Chondrocyte (in vitro differentiated cells): ENCODE data around the gene CCDC88A. TPM values are rescaled to one million over a fixed set of nuclear protein-coding genes. Genes with fewer than 3 reads are reported as not detected.
"Not testable (repeated sequence)": the region's sequence is repeated elsewhere in the genome, so short reads cannot be mapped to it uniquely, and the experiment has no call there.

Experiments used
- DNase-seq: peaks from one replicate; pipeline ENCODE4 v3.0.0; 2021; ENCODE audit warnings: mixed read lengths, low spot score
- H3K27ac Mint-ChIP-seq: one replicate; pipeline ENCODE4 v1.8.0; 2021; ENCODE audit warnings: mild to moderate bottlenecking, moderate library complexity, mixed read lengths; ENCODE audit not compliant: unreplicated experiment
- H3K27me3 Mint-ChIP-seq: 2 replicates; pipeline ENCODE4 v1.8.0; 2021; ENCODE audit warnings: low read depth, mixed read lengths
- H3K36me3 Mint-ChIP-seq: 2 replicates; pipeline ENCODE4 v1.8.0; 2021; ENCODE audit warnings: low read depth, mixed read lengths
- H3K4me1 Mint-ChIP-seq: 2 replicates; pipeline ENCODE4 v1.8.0; 2021; ENCODE audit warnings: low read depth, mild to moderate bottlenecking, mixed read lengths
- H3K4me3 Mint-ChIP-seq: one replicate; pipeline ENCODE4 v1.8.0; 2021; ENCODE audit warnings: mild to moderate bottlenecking, moderate library complexity, mixed read lengths; ENCODE audit not compliant: unreplicated experiment
- H3K9me3 Mint-ChIP-seq: 2 replicates; pipeline ENCODE4 v1.8.0; 2021; ENCODE audit warnings: low read depth, mixed read lengths
- total RNA-seq: library from RNA; stranded (reverse); gene quantifications from 3 replicates; pipeline ENCODE4 v1.2.1, GENCODE V29; 2021
- TF ChIP-seq, protein P1 (sequence below): fragments of 200-600 bp; sonication (generic); IDR thresholded peaks from 2 replicates; pipeline ENCODE4 v1.5.0; 2021; ENCODE audit warnings: antibody characterized with exemption, mild to moderate bottlenecking, moderate library complexity

CCDC88A gene
- total RNA-seq, 1 donor from 2014 or later, result 52.1 TPM

DNA sequence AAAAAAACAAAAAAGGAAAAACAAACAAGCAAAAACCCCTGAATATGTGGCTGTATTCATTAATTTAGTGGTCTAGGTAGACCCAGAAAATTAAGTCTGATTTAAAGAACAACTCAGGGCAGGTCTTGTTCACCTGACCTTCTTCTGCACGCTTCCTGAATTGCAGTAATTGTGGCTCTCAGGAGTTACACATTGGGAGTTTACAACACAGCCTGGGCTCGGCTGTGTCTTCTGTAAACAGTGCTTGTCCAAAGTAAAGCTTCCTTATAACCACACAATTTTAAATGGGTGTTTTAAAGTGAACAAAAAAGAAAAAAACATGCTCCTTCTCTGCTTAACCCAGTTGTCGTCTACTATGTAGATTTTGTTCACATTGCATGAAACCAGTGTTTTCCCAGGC, 142.3 kb downstream of the CCDC88A start:
- H3K9me3 Mint-ChIP-seq, result no peaks in the 10 kb centered on the region
- H3K4me3 Mint-ChIP-seq, result no peak overlapping the region
- peaks cover 5% of the 10 kb centered on the region for H3K27me3 Mint-ChIP-seq
- H3K27ac Mint-ChIP-seq, result no peak overlapping the region
- no peak for DNase-seq
- H3K4me1 Mint-ChIP-seq, result peaks cover 4% of the 10 kb centered on the region
- TF ChIP-seq, protein P1, sequence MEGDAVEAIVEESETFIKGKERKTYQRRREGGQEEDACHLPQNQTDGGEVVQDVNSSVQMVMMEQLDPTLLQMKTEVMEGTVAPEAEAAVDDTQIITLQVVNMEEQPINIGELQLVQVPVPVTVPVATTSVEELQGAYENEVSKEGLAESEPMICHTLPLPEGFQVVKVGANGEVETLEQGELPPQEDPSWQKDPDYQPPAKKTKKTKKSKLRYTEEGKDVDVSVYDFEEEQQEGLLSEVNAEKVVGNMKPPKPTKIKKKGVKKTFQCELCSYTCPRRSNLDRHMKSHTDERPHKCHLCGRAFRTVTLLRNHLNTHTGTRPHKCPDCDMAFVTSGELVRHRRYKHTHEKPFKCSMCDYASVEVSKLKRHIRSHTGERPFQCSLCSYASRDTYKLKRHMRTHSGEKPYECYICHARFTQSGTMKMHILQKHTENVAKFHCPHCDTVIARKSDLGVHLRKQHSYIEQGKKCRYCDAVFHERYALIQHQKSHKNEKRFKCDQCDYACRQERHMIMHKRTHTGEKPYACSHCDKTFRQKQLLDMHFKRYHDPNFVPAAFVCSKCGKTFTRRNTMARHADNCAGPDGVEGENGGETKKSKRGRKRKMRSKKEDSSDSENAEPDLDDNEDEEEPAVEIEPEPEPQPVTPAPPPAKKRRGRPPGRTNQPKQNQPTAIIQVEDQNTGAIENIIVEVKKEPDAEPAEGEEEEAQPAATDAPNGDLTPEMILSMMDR, result no peak
- no peaks in the 10 kb centered on the region for H3K36me3 Mint-ChIP-seq

DNA sequence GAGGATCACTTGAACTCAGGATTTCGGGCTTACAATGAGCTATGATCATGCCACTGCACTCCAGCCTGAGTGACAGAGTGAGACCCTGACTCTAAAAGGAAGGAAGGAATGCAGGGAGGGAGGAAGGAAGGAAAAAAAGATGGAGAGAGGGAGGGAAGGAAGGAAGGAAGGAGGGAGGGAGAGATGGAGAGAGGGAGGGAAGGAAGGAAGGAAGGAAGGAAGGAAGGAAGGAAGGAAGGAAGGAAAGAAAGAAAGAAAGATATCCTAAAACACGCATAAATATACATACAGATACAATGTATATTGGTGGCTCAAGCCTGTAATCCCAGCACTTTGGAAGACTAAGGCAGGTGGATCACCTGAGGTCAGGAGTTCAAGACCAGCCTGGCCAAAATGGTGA, 145.3 kb downstream of the CCDC88A start:
- H3K27ac Mint-ChIP-seq, H3K4me1 Mint-ChIP-seq, DNase-seq, H3K9me3 Mint-ChIP-seq, H3K4me3 Mint-ChIP-seq, H3K27me3 Mint-ChIP-seq, H3K36me3 Mint-ChIP-seq: not testable (repeated sequence)

DNA sequence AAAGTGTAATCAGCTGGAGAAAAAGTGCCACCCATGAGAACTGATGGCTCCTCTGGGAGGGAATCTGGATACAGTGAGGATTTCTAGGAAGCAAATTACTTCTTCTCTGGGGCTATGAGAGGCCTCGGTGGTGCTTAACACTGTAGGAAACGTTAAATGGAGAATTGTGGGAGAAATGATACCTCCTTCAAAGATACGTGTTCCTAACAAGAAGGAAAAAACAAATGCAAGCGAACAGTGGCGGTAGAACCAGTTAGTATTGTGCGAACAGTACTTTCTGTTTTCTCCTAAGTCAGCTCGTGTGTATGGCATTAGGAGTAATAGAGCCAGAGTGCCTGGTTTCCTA, 150.0 kb downstream of the CCDC88A start:
- Mint-ChIP-seq H3K27me3 (no peaks in the 10 kb centered on the region), H3K27ac (peak overlapping the region; percentile 94), H3K36me3 (no peaks in the 10 kb centered on the region), H3K4me1 (peaks cover 23% of the 10 kb centered on the region), H3K9me3 (no peaks in the 10 kb centered on the region), H3K4me3 (peak overlapping the region; percentile 90)
- TF ChIP-seq, protein P1, result no peak
- no peak for DNase-seq

DNA sequence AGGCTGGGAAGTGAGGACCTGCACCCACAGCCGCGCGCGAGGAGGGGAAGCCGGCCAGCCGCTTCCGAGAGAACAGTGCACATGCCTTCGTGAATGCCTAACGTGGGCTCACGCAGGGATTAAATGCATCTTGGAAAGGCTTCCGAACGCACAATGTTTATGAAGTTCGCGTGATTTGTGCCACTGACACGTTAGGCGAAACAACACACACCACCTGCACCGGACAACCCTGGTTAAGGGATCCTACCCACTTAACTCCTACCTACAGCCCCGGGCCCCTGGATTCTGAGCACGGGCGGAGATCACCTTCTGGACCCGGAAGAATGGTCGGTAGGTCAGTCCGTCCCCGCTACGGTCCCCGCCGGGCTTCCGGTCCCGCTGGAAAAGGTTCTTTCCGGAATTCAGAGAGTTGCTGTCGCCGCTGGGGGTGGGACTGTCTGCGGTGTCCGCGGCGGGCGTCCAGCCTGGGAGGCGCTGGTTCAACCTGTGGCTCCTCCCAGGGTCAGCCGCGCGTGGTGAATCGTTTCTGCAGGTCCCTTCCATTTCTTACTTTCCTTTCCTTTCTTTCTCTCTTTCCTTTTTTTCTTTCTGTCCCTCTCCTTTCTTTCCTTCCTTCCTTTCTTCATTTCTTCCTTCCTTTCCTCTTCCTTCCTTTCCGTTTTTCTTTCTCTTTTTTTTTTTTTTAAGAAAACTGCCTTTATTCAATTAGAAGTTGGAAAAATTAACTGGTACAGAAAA, 150.6 kb downstream of the CCDC88A start, which contains the start of gene MTIF2:
TSS of gene MTIF2 (minus strand) at position 325 of the 738 bp plus-strand sequence. CDS start 5,373 bp downstream, outside the sequence.
- TF ChIP-seq, protein P1, result no peak
- H3K27ac Mint-ChIP-seq, result peak within 1 kb of the TSS; percentile 94
- peak; percentile 98 for DNase-seq
- peak within 1 kb of the TSS; percentile 90 for H3K4me3 Mint-ChIP-seq
- H3K27me3 Mint-ChIP-seq, result no peaks in the 10 kb centered on the region
- H3K36me3 Mint-ChIP-seq, result no peaks in the 10 kb centered on the region
- H3K4me1 Mint-ChIP-seq, result peaks cover 23% of the 10 kb centered on the region
- no peaks in the 10 kb centered on the region for H3K9me3 Mint-ChIP-seq

DNA sequence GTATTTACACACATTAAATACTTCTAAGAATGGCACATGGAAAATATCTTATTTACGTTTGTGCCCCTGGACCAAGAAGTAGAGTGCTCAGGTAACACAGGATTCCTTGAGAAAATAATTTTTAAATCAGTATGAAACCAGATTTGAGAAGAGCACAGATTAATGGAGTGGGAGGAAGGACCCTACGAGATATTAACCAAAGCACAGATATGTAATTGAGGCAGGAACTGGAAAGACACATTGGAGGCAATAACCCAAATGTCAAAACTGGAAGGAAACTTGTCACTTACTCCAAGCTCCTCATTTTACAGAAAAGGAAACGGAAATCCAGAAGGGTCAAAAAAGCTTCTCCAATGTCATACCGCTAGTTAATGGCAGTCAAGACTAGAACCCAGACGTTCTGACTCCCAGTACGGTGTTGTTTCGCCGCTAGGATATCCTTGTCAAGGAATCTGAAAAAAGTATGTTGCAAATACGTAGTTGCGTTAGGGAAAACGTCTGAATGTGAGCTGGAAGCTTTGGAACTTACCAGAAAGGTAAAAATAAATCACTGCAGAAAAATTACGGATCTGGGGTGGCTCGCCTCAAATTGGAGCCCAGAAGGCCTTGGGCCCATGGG, 151.3 kb downstream of the CCDC88A start:
- TF ChIP-seq, protein P1, result no peak
- H3K36me3 Mint-ChIP-seq, result no peaks in the 10 kb centered on the region
- H3K27ac Mint-ChIP-seq, result peak overlapping the region; percentile 94
- peak overlapping the region; percentile 90 for H3K4me3 Mint-ChIP-seq
- H3K4me1 Mint-ChIP-seq, result peaks cover 23% of the 10 kb centered on the region
- no peaks in the 10 kb centered on the region for H3K27me3 Mint-ChIP-seq
- H3K9me3 Mint-ChIP-seq, result no peaks in the 10 kb centered on the region
- DNase-seq, result no peak

DNA sequence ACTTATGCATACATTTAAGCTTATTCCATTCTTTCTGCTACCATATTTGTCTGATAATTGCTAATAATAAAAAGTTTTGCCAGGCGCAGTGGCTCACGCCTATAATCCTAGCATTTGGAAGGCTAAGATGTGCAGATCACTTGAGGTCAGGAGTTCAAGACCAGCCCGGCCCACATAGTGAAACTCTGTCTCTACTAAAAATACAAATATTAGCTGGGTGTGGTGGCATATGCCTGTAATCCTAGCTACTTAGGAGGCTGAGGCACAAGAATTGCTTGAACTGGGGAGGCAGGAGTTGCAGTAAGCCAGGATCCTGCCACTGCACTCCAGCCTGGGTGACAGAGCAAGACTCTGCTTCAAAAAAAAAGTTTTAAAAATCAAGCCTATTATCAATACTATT, 160.1 kb downstream of the CCDC88A start:
- DNase-seq, H3K27ac Mint-ChIP-seq, H3K27me3 Mint-ChIP-seq, H3K4me1 Mint-ChIP-seq, H3K4me3 Mint-ChIP-seq, H3K9me3 Mint-ChIP-seq, H3K36me3 Mint-ChIP-seq: not testable (repeated sequence)
